ENCODE measurements around the gene SAMD4A. TPM values are rescaled to one million over a fixed set of nuclear protein-coding genes. Genes with fewer than 3 reads are reported as not detected.

Gene SAMD4A
- total RNA-seq, 2 donors from 2014 or later, result 11.2 to 26.2 TPM

DNA sequence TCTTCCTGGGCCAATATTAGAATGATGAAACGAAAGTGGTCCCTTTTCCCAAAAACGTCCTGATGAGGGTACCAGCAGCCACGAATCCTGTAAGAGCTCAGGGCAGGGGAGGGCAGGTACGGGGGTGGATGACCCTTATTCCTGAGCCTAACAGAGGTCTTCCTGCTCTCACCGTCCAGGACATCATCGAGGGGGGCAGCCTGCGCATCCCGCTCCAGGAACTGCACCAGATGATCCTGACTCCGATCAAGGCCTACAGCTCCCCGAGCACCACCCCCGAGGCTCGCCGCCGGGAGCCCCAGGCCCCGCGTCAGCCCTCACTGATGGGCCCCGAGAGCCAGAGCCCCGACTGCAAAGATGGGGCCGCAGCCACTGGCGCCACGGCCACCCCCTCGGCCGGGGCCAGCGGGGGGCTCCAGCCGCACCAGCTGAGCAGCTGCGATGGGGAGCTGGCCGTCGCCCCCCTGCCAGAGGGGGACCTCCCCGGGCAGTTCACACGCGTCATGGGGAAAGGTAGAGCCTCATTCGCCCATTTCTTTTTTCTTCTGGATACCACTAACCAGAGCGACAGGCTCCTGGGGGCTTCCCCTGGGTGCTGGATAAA, 193.2 kb downstream of the SAMD4A start:
- ATAC-seq, result no peak
- no peak for DNase-seq
- intact Hi-C loops (cut with DNase I, micrococcal nuclease), result no loop called here

GRCh38 chr14:54760866-54761575, 194.1 kb downstream of the SAMD4A start:
- ATAC-seq, result no peak
- intact Hi-C loops (cut with DNase I, micrococcal nuclease), result no loop called here
- DNase-seq, result no peak

GRCh38 chr14:54761835-54762234, 194.9 kb downstream of the SAMD4A start:
- DNase-seq (no peak), ATAC-seq (no peak)
- intact Hi-C loops (cut with DNase I, micrococcal nuclease), result no loop called here

- intact Hi-C loops (cut with DNase I, micrococcal nuclease), result no loop called here
- no peak for DNase-seq
- no peak for ATAC-seq
Observed at GRCh38 chr14:54762296-54762695, 195.4 kb downstream of the SAMD4A start.

DNA sequence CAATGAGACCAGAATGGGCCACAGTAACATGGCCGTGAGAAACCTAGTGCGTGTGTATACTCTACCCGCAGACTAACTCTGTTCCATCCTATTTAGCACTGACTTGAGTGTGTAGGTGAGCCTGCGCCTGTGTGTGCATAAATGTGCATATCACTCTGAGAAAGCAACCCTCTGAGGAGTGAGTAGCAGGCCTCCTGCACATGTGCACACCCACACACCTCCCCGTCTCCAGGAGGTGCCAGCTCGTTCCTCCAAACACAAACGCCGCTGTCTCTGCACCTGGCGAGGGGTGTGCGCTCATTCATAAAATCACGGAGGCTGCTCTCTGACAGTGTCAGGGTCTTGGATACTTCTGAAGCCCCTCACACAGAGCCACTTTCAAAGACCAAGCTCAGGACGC, 196.8 kb downstream of the SAMD4A start:
- no peak for DNase-seq
- no peak for ATAC-seq
- intact Hi-C loops (cut with DNase I, micrococcal nuclease), result no loop called here

DNA sequence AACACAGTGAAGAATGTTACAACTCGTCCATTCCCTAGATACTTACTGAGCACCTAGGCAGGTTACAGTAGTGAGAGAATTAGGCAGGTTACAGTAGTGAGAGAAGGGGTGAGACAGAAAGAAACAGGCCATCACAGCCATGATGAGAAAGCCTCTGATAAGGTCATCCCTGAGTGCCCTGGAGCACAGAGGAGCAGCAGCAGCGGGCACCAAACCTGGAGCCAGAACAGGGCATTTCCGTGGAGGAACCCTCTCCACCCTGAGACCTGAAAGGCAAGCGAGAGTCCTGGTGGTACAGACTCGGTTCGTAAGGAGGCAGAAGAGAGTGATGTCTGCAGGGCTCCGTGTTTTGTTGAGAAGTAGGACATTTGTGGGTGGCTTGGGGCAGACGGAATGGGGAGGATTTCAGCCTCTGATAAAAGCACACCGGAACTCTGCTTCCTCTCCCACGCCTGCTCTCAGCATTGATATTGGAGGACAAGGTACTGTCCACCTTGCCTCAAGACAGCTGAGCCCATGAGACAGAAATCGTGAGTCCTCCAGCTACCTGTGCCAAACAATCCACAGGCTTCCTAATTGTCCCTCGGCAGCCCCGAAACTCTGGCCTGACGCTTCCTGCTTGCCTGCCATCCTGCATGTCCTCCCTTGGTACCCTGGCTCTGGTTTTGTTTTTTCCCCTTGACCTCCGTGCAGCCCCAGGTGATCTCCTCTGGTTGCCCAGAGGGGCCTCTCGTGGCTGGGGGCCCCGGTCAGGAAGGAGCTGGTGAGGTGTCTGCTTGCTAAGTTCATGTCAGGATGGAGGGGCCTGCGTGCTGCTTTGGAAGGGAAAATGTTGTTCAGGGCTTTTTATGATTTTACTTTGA, 199.6 kb downstream of the SAMD4A start:
- no peak for DNase-seq
- no peak for ATAC-seq
- intact Hi-C loops (cut with DNase I, micrococcal nuclease), result no loop called here

DNA sequence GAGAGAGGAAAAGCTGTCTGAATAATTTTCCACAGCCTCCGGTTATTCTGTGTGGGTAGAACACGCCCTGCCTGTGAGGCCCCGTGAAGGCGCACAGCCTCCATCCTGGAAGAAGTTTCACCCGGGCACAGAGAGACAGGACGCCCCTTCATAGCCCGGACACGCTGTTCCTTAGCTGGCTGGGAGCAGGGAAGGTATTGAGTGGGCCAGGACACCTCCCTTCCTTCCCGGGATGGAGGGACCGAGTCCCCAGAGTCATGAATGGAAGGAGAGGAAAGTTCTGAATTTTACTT, 200.2 kb downstream of the SAMD4A start:
- ATAC-seq (no peak), DNase-seq (no peak)
- intact Hi-C loops (cut with DNase I, micrococcal nuclease), result no loop called here

DNA sequence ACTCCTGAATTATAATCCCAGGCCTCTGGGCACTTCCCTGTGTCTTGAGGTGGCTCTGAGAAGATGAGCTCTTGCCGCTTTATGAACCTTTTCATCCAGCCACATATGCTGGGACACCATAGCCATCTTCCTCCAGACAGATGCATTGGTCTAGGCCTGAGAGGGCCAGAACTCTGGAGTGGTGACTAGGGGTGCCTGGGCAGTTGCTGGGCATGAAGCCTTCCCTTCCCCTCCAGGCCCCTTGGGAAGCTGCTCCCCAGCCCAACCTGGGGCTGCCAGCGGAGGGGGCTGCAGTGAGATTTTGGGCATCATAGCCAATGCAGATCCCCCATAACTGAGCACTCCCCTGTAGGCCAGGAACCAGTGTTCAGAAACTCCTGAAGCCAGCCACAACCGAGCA, 200.5 kb downstream of the SAMD4A start:
- ATAC-seq (no peak), DNase-seq (no peak)
- intact Hi-C loops (cut with DNase I, micrococcal nuclease), result no loop called here

- ATAC-seq (no peak), DNase-seq (no peak)
- intact Hi-C loops (cut with DNase I, micrococcal nuclease), result no loop called here
Observed at GRCh38 chr14:54768501-54769129, 201.7 kb downstream of the SAMD4A start.

GRCh38 chr14:54769951-54770863, 203.3 kb downstream of the SAMD4A start:
- no peak for DNase-seq
- intact Hi-C loops (cut with DNase I, micrococcal nuclease), result loop anchor here (5.0 to 10.0 kb wide), 2 partner anchors 205 to 208 kb away; partner anchors contain the start of gene SAMD4A (in 1 of the 2)
- no peak for ATAC-seq

GRCh38 chr14:54771411-54772027, 204.6 kb downstream of the SAMD4A start:
- intact Hi-C loops (cut with DNase I, micrococcal nuclease), result loop anchor here (5.0 to 10.0 kb wide), 2 partner anchors 207 to 209 kb away; partner anchors contain the start of gene SAMD4A (in 1 of the 2)
- DNase-seq (no peak), ATAC-seq (no peak)

DNA sequence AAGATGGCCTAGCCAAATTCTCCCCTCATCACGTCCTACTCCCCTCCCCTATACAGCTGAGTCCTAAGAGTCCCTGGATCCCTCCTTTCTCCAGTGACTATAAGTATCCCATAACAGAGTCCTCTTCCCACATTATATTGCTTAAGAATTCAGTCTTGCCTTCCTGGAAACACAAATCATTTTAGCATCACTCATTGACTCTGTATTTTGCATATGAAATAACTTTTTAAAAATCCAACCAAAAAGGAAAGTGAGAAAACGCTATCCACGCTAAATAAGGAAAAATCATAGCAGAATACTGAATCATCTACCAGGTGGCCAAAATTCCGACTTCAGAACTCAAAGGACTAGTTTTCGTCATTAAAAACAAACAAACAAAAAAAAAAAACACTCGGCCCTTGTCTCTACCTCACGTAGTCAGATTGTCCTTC, 205.5 kb downstream of the SAMD4A start:
- intact Hi-C loops (cut with DNase I, micrococcal nuclease), result loop anchor here (5.0 to 10.0 kb wide), 2 partner anchors 208 to 210 kb away; partner anchors contain the start of gene SAMD4A (in 1 of the 2)
- DNase-seq (no peak), ATAC-seq (no peak)

DNA sequence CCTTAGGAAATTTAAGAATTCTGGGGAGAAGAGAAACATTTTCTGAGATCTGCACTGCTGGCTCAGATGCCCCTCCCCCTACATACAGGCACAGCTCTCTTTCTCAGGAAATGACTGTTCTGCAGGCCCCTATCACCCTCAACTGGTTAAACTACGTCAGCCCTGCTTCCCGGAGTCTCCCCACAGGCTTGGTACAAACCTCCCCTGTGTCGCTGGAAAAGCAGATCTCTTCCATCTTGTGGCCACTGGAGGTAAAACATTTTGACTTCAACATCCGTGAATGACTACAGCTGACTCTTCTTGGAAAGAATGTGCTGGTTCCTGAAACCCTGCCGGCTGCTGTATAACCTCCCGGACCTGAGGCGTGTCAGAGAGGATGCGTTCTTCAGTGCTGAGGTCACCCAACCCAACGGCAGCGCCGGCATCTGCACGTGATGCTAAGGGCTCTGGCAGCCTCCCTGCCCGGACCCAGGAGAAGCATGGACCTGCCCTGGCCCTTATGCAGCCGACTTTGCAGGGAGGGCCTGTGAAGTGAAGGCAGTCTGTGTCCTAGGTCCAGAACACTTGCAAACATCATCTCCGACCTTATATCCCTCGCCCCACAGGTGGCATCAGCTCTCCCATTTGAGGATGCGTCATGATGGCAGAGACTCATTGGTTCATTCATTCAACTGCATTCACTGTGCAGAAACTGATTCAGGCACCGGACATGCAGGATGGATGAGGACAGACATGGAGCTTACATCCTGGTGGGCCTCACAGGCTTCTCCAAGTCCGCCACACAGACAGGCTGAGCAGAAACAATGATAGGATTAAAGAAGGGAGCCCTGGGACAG, 206.5 kb downstream of the SAMD4A start:
- peak; percentile 87 for ATAC-seq
- peak; percentile 63 to 79 for DNase-seq
- intact Hi-C loops (cut with DNase I, micrococcal nuclease), result loop anchor here (5.0 to 10.0 kb wide), 2 partner anchors 209 to 211 kb away; partner anchors contain the start of gene SAMD4A (in 1 of the 2)

- intact Hi-C loops (cut with DNase I, micrococcal nuclease), result loop anchor here (5.0 to 10.0 kb wide), 2 partner anchors 210 to 213 kb away; partner anchors contain the start of gene SAMD4A (in 1 of the 2)
- ATAC-seq (no peak), DNase-seq (no peak)
Observed at GRCh38 chr14:54774824-54775223, 207.9 kb downstream of the SAMD4A start.

DNA sequence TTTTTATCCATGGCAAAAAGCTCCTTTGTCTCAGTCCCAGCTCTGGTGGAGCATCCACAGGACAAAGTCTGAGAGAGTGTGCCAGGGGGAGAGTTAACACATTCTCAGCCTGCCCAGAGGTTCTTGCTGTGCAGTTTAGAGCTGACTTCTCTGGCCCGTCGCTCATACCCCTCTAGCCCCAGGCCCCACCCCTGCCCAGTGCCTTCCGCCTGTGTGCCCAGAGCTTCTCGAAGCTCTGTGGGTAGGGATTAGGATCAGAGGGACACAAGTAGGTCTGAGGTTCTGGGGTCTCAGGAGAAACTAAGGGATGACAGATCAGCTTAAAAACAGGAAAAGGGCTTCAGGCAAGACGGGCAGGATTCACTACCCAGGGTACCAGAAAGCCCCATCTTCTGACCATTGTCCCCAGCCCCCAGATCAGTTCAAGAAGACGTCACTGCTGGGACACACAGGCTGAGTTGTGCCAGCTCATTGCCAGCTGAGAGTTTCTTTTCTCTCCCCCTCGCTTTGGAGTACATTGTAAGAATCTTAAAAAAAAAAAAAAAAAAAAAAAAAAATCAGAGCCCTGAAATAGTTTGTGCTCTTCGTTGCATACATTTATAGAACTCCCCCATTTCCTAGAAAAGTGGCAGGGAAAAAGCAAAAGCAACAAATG, 208.7 kb downstream of the SAMD4A start:
- ATAC-seq (no peak), DNase-seq (no peak)
- intact Hi-C loops (cut with DNase I, micrococcal nuclease), result loop anchor here in 1 of 2 donors (10.0 kb wide), 1 partner anchor 211 kb away; the partner anchor contains the start of gene SAMD4A

- DNase-seq, result peak in 1 of 2 donors; percentile 45
- intact Hi-C loops (cut with DNase I, micrococcal nuclease), result loop anchor here in 1 of 2 donors (10.0 kb wide), 1 partner anchor 212 kb away; the partner anchor contains the start of gene SAMD4A
- no peak for ATAC-seq
Observed at GRCh38 chr14:54776361-54777001, 209.6 kb downstream of the SAMD4A start.

Measured in left colon (tissue), 2 donors.